ENCODE measurements around the gene ADARB1. TPM values are rescaled to one million over a fixed set of nuclear protein-coding genes. Genes with fewer than 3 reads are reported as not detected.

ADARB1 gene
- total and polyA plus RNA-seq, 2 of the 4 experiments (the other 2 are of a cell fraction): 39.8 to 47.3 TPM

GRCh38 chr21:45139473-45139872 is 65.1 kb downstream of the ADARB1 start:
- no peak overlapping the region for H3K23ac ChIP-seq (ENCODE audit: low read depth, low read length)
- WGBS, 2 experiments (ENCODE audit: extremely low coverage in 2 of 2, insufficient read length in 1 of 2): no CpG with 5 or more reads among the region's 13 CpGs
- H4K5ac ChIP-seq (ENCODE audit: low read depth, low read length): no peak overlapping the region
- dilution Hi-C loops (cut with HindIII; ENCODE audit: low sequenced_read_pairs, unreplicated experiment): no loop called here
- in situ Hi-C loops (cut with MboI; ENCODE audit: low sequenced_read_pairs): no loop called here
- H3K27ac ChIP-seq (ENCODE audit: insufficient read depth, low read length): no peak overlapping the region
- TF ChIP-seq SMC3 (IDR thresholded peaks at IDR 0.05; ENCODE audit: low read depth, low read length): no peak
- TF ChIP-seq, protein P1, sequence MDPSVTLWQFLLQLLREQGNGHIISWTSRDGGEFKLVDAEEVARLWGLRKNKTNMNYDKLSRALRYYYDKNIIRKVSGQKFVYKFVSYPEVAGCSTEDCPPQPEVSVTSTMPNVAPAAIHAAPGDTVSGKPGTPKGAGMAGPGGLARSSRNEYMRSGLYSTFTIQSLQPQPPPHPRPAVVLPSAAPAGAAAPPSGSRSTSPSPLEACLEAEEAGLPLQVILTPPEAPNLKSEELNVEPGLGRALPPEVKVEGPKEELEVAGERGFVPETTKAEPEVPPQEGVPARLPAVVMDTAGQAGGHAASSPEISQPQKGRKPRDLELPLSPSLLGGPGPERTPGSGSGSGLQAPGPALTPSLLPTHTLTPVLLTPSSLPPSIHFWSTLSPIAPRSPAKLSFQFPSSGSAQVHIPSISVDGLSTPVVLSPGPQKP (IDR thresholded peaks at IDR 0.05; ENCODE audit: borderline replicate concordance, low read depth, low read length): no peak
- TF ChIP-seq MAZ (IDR thresholded peaks at IDR 0.05; ENCODE audit: borderline replicate concordance, low read depth, low read length): no peak
- no peak for TF ChIP-seq MXI1 (IDR thresholded peaks at IDR 0.05; ENCODE audit: borderline replicate concordance, low read depth, low read length)
- no peak for TF ChIP-seq USF2 (IDR thresholded peaks at IDR 0.05; ENCODE audit: low read depth, low read length)
- peaks cover 41% of the 10 kb centered on the region for H3K36me3 ChIP-seq (ENCODE audit: control insufficient read depth, insufficient read depth, low read length)
- no TSS peak for BruUV-seq (replicated peaks)
- H4K91ac ChIP-seq (ENCODE audit: insufficient read depth, low read depth, low read length): no peak overlapping the region
- no peak overlapping the region for H3K14ac ChIP-seq (replicated peaks; ENCODE audit: low read depth, low read length)
- peak overlapping the region; percentile 20; the same call in 1 of the 2 replicates for H2AK5ac ChIP-seq (ENCODE audit: low read depth, low read length)
- no peaks in the 10 kb centered on the region for H3K27me3 ChIP-seq (ENCODE audit: control insufficient read depth, insufficient read depth, low read length)
- H2BK15ac ChIP-seq (ENCODE audit: low read depth, low read length): no peak overlapping the region
- no peak overlapping the region for H3K4me3 ChIP-seq (ENCODE audit: insufficient read depth, low read depth, low read length)
- H3K4ac ChIP-seq (ENCODE audit: low read depth, low read length): no peak overlapping the region
- no peak overlapping the region for H2BK20ac ChIP-seq (ENCODE audit: low read depth, low read length)
- no peak for DNase-seq
- ChIA-PET POLR2A (ENCODE audit: unreplicated experiment) (interaction anchor here (0.7 kb wide), 1 partner anchor 288 kb away, joined by 5 read pairs; no protein-coding TSS in a partner anchor), CTCF (interaction anchor here (0.7 to 1.7 kb wide), 8 partner anchors 9 to 270 kb away, joined by 3 to 8 read pairs (median 4); no protein-coding TSS in a partner anchor)
- intact Hi-C loops (cut with micrococcal nuclease): loop anchor here (5.0 to 10.0 kb wide), 4 partner anchors 177 to 335 kb away; partner anchors contain the start of genes PTTG1IP and UBE2G2
- no peak overlapping the region for H4K8ac ChIP-seq (ENCODE audit: low read depth in 2 of 2, low read length in 2 of 2)
- H2AFZ ChIP-seq (replicated peaks; ENCODE audit: low read length, poor library complexity): no peak overlapping the region
- H2BK5ac ChIP-seq (ENCODE audit: low read depth, low read length, poor library complexity, severe bottlenecking): no peak overlapping the region
- H3K9ac ChIP-seq (ENCODE audit: low read depth, low read length): no peak overlapping the region
- H3K9me1 ChIP-seq (ENCODE audit: insufficient read depth, low read length): peaks cover 22% of the 10 kb centered on the region
- H2BK120ac ChIP-seq (ENCODE audit: low read depth, low read length): no peak overlapping the region
- H2AK9ac ChIP-seq (replicated peaks; ENCODE audit: low read depth, low read length, poor library complexity): no peak overlapping the region
- H3K18ac ChIP-seq (ENCODE audit: low read depth, low read length): no peak overlapping the region
- no peak overlapping the region for H3K4me2 ChIP-seq (ENCODE audit: low read depth, low read length)
- no peak overlapping the region for H3K56ac ChIP-seq (ENCODE audit: extremely low read depth, insufficient read depth, low read length)
- no peaks in the 10 kb centered on the region for H3K9me3 ChIP-seq (ENCODE audit: control insufficient read depth, insufficient read depth, low read length)
- H4K20me1 ChIP-seq (ENCODE audit: insufficient read depth, low read length): peaks cover 89% of the 10 kb centered on the region
- H3K4me1 ChIP-seq (ENCODE audit: control insufficient read depth, insufficient read depth, low read length): peaks cover 37% of the 10 kb centered on the region
- ATAC-seq (ENCODE audit: low read depth): no peak
- peaks cover 39 to 85% of the 10 kb centered on the region in 2 experiments for H3K79me1 ChIP-seq (ENCODE audit: low read depth in 1 of 2, low read length in 2 of 2)

Measured in IMR-90 (cell line).